Activated T-helper 17 cell treated with anti-CD3 and anti-CD28 coated beads, Interleukin-2, amount 50 U/mL, for 72 hours (primary cell): ENCODE results near the gene PYGM. TPM values are rescaled to one million over a fixed set of nuclear protein-coding genes. Genes with fewer than 3 reads are reported as not detected.

Experiments
- ATAC-seq: fragments of 150-1000 bp; cut with Tn5 transposase; replicated peaks from 2 replicates; pipeline ENCODE4 v1.10.0; 2021; ENCODE audit warnings: mild to moderate bottlenecking, moderate library complexity
- H3K27ac Mint-ChIP-seq: one replicate; pipeline ENCODE4 v1.8.0; 2022; ENCODE audit warnings: mixed read lengths
- H3K27me3 Mint-ChIP-seq: one replicate; pipeline ENCODE4 v1.8.0; 2022; ENCODE audit warnings: mixed read lengths
- H3K36me3 Mint-ChIP-seq: one replicate; pipeline ENCODE4 v1.8.0; 2022; ENCODE audit warnings: low read depth, mild to moderate bottlenecking, mixed read lengths
- H3K4me1 Mint-ChIP-seq: one replicate; pipeline ENCODE4 v1.8.0; 2022; ENCODE audit warnings: mixed read lengths
- H3K4me3 Mint-ChIP-seq: one replicate; pipeline ENCODE4 v1.8.0; 2022; ENCODE audit warnings: mild to moderate bottlenecking, mixed read lengths
- H3K9me3 Mint-ChIP-seq: one replicate; pipeline ENCODE4 v1.8.0; 2022; ENCODE audit warnings: mixed read lengths
- total RNA-seq, 2 donors: library from RNA; stranded (reverse); gene quantifications; one replicate each; pipeline ENCODE4 v1.2.3, GENCODE V29; 2022

PYGM gene
- total RNA-seq, 2 donors from 2014 or later = 4.0 to 4.7 TPM

- Mint-ChIP-seq H3K4me1 (peaks cover 14% of the 10 kb centered on the region), H3K4me3 (peak overlapping the region; percentile 83), H3K9me3 (no peaks in the 10 kb centered on the region), H3K36me3 (no peaks in the 10 kb centered on the region), H3K27ac (peak overlapping the region; percentile 82), H3K27me3 (no peaks in the 10 kb centered on the region)
- peak; percentile 15 for ATAC-seq
Measured at GRCh38 chr11:64745189-64745520, 14.6 kb downstream of the PYGM start.

- ATAC-seq = no peak
- H3K27me3 Mint-ChIP-seq = no peaks in the 10 kb centered on the region
- peak overlapping the region; percentile 82 for H3K27ac Mint-ChIP-seq
- no peaks in the 10 kb centered on the region for H3K9me3 Mint-ChIP-seq
- H3K36me3 Mint-ChIP-seq = no peaks in the 10 kb centered on the region
- peaks cover 14% of the 10 kb centered on the region for H3K4me1 Mint-ChIP-seq
- peak overlapping the region; percentile 94 for H3K4me3 Mint-ChIP-seq
Measured at GRCh38 chr11:64744544-64745188, 15.1 kb downstream of the PYGM start.

- peak; percentile 51 for ATAC-seq
- peak within 1 kb of the TSS; percentile 94 for H3K4me3 Mint-ChIP-seq
- no peaks in the 10 kb centered on the region for H3K27me3 Mint-ChIP-seq
- no peaks in the 10 kb centered on the region for H3K9me3 Mint-ChIP-seq
- H3K27ac Mint-ChIP-seq = peak within 1 kb of the TSS; percentile 82
- H3K4me1 Mint-ChIP-seq = peaks cover 14% of the 10 kb centered on the region
- H3K36me3 Mint-ChIP-seq = no peaks in the 10 kb centered on the region
Measured at GRCh38 chr11:64743591-64744543, 15.9 kb downstream of the PYGM start, which contains the start of gene RASGRP2. TSS of gene RASGRP2 (minus strand) at chr11:64744142. CDS start at chr11:64742866, 1,276 bp downstream.

DNA sequence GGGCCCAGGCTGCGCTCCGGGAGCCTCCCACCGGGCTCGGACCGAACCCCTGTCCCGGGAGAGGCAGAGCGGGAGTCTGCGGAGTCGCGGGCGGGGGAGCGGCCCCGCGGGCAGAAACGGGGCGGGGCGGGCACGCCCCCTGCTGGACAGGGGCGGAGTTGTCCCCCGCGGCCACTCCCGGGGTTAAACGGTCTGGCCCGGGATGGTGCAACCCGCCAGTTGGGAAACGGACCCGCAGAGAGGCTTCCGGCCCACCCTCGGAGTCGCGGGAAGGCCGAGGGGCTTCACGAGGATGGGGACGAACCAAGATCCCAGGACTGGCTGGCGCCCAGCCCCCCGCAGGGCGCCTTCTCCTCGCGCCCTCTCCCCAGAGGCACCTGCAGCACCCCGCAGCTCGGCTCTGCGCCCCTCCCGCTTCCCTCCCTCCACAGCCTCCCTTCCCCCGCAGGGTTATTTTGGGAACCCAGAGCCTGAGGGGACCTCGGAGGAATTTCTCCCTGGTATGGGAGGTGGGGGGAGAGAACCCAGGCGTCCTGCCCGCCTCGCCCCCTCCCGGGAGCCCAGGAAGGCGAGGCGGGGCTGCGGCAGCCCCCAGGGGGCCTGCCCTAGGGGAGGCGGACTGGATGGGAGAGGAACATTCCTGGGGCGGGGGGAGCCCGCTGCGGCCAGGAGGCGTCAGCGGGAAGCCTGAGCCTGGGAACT, 16.7 kb downstream of the PYGM start:
- peak; percentile 67 for ATAC-seq
- Mint-ChIP-seq H3K27ac (no peak overlapping the region), H3K36me3 (peaks cover under 1% of the 10 kb centered on the region), H3K4me1 (peaks cover 14% of the 10 kb centered on the region), H3K4me3 (peak overlapping the region; percentile 94), H3K9me3 (no peaks in the 10 kb centered on the region), H3K27me3 (no peaks in the 10 kb centered on the region)

GRCh38 chr11:64742087-64742888, 17.5 kb downstream of the PYGM start:
- peaks cover 14% of the 10 kb centered on the region for H3K4me1 Mint-ChIP-seq
- peak; percentile 35 for ATAC-seq
- H3K27me3 Mint-ChIP-seq = no peaks in the 10 kb centered on the region
- H3K27ac Mint-ChIP-seq = peak overlapping the region; percentile 33
- H3K4me3 Mint-ChIP-seq = peak overlapping the region; percentile 75
- H3K36me3 Mint-ChIP-seq = peaks cover 8% of the 10 kb centered on the region
- H3K9me3 Mint-ChIP-seq = no peaks in the 10 kb centered on the region

GRCh38 chr11:64741375-64742086, 18.2 kb downstream of the PYGM start:
- peak overlapping the region; percentile 33 for H3K27ac Mint-ChIP-seq

DNA sequence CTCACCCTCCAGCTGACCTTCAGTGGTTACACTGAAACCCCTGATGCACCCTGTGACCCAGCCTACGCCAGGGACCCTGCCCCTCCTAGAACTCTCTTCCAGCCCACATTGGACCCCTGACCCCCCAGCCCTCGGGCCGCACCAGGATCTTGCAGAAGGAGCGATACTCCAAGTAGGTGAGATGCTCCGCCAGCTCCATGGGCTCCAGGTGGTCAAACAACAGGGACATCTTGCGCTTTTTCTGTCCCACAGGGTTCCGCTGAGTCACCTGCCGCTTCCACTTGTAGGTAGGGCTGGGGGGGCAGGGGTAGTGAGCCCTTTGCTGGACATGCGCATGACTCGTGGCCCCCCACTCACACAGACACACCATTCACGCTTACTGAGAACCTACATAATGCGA, 19.9 kb downstream of the PYGM start:
- H3K27ac Mint-ChIP-seq = no peak overlapping the region
- H3K36me3 Mint-ChIP-seq = peaks cover 26% of the 10 kb centered on the region
- ATAC-seq = no peak
- H3K4me3 Mint-ChIP-seq = no peak overlapping the region
- peaks cover 14% of the 10 kb centered on the region for H3K4me1 Mint-ChIP-seq
- no peaks in the 10 kb centered on the region for H3K27me3 Mint-ChIP-seq
- no peaks in the 10 kb centered on the region for H3K9me3 Mint-ChIP-seq

More at GRCh38 chr11:64741375-64742086, 18.2 kb downstream of the PYGM start:
- Mint-ChIP-seq H3K9me3 (no peaks in the 10 kb centered on the region), H3K36me3 (peaks cover 13% of the 10 kb centered on the region), H3K4me1 (peaks cover 14% of the 10 kb centered on the region), H3K4me3 (peak overlapping the region; percentile 75), H3K27me3 (no peaks in the 10 kb centered on the region)
- ATAC-seq = no peak

GRCh38 chr11:64736654-64737053, 23.1 kb downstream of the PYGM start:
- Mint-ChIP-seq H3K4me3 (no peak overlapping the region), H3K27me3 (no peaks in the 10 kb centered on the region), H3K4me1 (peaks cover 6% of the 10 kb centered on the region), H3K9me3 (no peaks in the 10 kb centered on the region), H3K27ac (peak overlapping the region; percentile 67), H3K36me3 (peaks cover 52% of the 10 kb centered on the region)
- no peak for ATAC-seq

DNA sequence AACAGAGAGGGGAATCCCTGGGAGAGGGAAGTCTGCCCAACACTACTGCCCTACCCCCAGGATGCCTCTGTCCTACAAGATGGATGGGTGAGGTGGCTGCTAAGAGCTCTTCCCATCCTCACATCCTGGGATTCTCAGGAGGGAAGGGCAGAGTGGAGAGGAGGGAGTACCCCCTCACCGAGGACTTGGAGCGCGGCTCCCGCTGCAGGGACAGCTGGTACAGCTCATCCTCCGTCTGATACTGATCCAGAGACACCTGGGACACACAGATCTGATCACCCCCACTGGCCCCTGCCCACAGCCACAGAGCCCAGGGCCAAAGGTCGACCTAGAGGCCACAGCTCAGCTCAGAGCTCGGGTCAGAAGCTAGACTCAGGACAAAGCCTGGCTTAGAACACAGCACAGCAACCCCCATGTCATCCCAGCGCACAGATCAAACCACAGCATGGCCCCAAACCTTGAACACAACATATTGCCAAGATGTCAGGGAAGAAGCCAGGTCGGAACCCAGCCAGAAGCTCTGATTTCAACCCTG, 24.0 kb downstream of the PYGM start:
- H3K27ac Mint-ChIP-seq = peak overlapping the region; percentile 67
- no peak overlapping the region for H3K4me3 Mint-ChIP-seq
- H3K9me3 Mint-ChIP-seq = no peaks in the 10 kb centered on the region
- H3K27me3 Mint-ChIP-seq = no peaks in the 10 kb centered on the region
- ATAC-seq = no peak
- peaks cover 6% of the 10 kb centered on the region for H3K4me1 Mint-ChIP-seq
- H3K36me3 Mint-ChIP-seq = peaks cover 59% of the 10 kb centered on the region

GRCh38 chr11:64734811-64735724, 24.7 kb downstream of the PYGM start:
- Mint-ChIP-seq H3K9me3 (no peaks in the 10 kb centered on the region), H3K27me3 (no peaks in the 10 kb centered on the region), H3K27ac (peak overlapping the region; percentile 42), H3K4me3 (no peak overlapping the region), H3K36me3 (peaks cover 64% of the 10 kb centered on the region), H3K4me1 (no peaks in the 10 kb centered on the region)
- no peak for ATAC-seq

DNA sequence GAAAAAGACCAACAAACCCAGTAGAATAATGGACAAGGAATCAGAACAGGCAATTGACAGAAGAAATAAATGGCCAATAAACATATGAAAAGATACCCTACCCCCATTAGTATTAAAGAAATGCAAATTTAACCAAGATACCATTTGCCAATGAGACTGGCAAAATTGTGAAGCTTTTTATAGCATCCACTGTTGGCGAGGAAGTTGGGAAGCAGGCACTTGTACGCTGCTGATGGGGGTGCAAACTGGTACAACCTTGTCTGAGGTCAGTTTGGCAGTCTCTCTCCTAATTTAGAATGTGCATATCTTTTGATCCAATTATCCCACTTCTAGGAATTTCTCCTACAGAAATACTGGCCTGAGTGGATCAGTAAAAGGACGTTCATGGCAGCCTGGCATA, 28.2 kb downstream of the PYGM start:
- ATAC-seq = no peak
- no peaks in the 10 kb centered on the region for H3K9me3 Mint-ChIP-seq
- H3K4me1 Mint-ChIP-seq = no peaks in the 10 kb centered on the region
- H3K27me3 Mint-ChIP-seq = no peaks in the 10 kb centered on the region
- peaks cover 75% of the 10 kb centered on the region for H3K36me3 Mint-ChIP-seq
- no peak overlapping the region for H3K4me3 Mint-ChIP-seq
- no peak overlapping the region for H3K27ac Mint-ChIP-seq

GRCh38 chr11:64729851-64730382, 29.9 kb downstream of the PYGM start:
- H3K4me3 Mint-ChIP-seq = no peak overlapping the region
- H3K27me3 Mint-ChIP-seq = no peaks in the 10 kb centered on the region
- peaks cover 63% of the 10 kb centered on the region for H3K36me3 Mint-ChIP-seq
- H3K27ac Mint-ChIP-seq = no peak overlapping the region
- no peaks in the 10 kb centered on the region for H3K9me3 Mint-ChIP-seq
- H3K4me1 Mint-ChIP-seq = no peaks in the 10 kb centered on the region
- ATAC-seq = peak; percentile 52
